ENCODE results near the gene CCDC18.

DNA sequence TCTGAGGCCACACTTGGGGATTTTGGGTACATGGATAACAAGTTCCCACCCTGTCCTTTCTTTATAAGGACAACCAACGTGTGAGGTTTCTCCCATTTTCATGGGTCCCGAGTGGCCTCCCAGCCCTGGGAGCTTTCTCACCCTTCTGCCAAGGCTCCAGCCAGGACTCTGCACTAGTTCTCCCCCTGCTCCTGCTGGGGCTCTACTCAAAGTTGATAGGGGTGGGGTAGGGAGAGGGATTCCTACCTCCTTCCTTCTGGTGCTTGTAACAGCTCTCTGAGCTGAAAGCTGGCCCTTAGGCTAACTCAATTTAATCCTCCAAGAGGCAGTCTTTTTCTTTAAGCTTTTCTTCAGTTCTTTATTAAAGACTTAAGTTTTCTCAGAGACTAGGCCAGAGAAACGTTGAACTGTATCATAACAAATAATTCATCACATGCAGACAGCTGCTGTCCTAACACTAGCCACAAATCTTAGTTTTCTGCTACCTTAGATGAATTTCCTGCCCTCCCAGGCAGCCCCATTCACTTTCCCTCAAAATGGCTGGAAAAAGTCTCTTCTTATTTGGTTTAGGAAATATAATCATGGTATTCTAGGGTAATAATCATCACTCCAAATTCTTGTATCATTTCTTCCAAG lies 142.8 kb downstream of the CCDC18 start:
- TF ChIP-seq, protein P1, sequence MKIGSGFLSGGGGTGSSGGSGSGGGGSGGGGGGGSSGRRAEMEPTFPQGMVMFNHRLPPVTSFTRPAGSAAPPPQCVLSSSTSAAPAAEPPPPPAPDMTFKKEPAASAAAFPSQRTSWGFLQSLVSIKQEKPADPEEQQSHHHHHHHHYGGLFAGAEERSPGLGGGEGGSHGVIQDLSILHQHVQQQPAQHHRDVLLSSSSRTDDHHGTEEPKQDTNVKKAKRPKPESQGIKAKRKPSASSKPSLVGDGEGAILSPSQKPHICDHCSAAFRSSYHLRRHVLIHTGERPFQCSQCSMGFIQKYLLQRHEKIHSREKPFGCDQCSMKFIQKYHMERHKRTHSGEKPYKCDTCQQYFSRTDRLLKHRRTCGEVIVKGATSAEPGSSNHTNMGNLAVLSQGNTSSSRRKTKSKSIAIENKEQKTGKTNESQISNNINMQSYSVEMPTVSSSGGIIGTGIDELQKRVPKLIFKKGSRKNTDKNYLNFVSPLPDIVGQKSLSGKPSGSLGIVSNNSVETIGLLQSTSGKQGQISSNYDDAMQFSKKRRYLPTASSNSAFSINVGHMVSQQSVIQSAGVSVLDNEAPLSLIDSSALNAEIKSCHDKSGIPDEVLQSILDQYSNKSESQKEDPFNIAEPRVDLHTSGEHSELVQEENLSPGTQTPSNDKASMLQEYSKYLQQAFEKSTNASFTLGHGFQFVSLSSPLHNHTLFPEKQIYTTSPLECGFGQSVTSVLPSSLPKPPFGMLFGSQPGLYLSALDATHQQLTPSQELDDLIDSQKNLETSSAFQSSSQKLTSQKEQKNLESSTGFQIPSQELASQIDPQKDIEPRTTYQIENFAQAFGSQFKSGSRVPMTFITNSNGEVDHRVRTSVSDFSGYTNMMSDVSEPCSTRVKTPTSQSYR (CRISPR knock-in tag; IDR thresholded peaks at IDR 0.05) = no peak
- TF ChIP-seq, protein P2, sequence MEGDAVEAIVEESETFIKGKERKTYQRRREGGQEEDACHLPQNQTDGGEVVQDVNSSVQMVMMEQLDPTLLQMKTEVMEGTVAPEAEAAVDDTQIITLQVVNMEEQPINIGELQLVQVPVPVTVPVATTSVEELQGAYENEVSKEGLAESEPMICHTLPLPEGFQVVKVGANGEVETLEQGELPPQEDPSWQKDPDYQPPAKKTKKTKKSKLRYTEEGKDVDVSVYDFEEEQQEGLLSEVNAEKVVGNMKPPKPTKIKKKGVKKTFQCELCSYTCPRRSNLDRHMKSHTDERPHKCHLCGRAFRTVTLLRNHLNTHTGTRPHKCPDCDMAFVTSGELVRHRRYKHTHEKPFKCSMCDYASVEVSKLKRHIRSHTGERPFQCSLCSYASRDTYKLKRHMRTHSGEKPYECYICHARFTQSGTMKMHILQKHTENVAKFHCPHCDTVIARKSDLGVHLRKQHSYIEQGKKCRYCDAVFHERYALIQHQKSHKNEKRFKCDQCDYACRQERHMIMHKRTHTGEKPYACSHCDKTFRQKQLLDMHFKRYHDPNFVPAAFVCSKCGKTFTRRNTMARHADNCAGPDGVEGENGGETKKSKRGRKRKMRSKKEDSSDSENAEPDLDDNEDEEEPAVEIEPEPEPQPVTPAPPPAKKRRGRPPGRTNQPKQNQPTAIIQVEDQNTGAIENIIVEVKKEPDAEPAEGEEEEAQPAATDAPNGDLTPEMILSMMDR (IDR thresholded peaks at IDR 0.05) = no peak

All from WTC11 (cell line).